ENCODE data around the gene PLXNA1. TPM values are rescaled to one million over a fixed set of nuclear protein-coding genes. Genes with fewer than 3 reads are reported as not detected.

PLXNA1 gene
- total RNA-seq, 3 donors from 2014 or later (not counting 1 experiment from before 2014, with no cell fraction given) = 2.5 to 4.3 (median 2.8) TPM

DNA sequence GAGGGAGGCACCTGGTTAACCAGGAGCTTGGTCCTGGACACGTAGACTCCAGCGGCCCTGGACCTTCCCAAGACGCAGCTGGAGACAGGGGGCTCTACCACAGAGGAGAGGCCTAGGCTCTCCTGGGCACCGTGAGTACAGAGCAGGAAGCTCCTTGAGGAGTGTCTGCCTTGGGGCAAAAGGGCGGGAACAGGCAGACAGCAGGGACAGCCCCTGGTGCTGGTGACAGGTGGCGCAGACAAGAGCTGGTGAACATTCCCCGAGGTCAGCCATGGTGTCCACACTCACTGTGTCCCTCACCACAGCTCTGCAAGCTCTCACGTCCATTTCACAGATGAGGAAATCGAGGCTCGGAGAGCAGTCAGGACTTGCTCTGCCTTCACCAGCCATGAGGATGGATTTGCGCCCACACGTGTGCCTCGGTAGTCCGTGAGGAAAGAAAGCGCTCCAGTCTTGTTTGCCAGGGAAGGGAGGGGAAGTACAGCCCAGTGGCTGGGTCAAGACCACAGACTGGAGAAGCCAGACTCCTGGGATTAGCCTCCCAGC lies 2.6 kb upstream of the PLXNA1 start:
- peaks cover 2% of the 10 kb centered on the region for H3K36me3 Mint-ChIP-seq
- peak overlapping the region in 1 of 2 donors; percentile 91 for H3K27ac Mint-ChIP-seq
- H3K27me3 Mint-ChIP-seq (ENCODE audit: low read depth in 2 of 2) = peaks cover 24 to 33% of the 10 kb centered on the region in 2 donors
- Histone ChIP-seq H3K27ac (ENCODE audit: low read length) (no peak overlapping the region), H3K4me3 (ENCODE audit: low read length) (no peak overlapping the region), H3K27me3 (ENCODE audit: control insufficient read depth, insufficient read depth, low read length) (peaks cover 3% of the 10 kb centered on the region), H3K36me3 (ENCODE audit: control insufficient read depth, insufficient read depth, low read length) (no peaks in the 10 kb centered on the region), H3K9me3 (ENCODE audit: control insufficient read depth, insufficient read depth, low read length) (no peaks in the 10 kb centered on the region), H3K4me1 (ENCODE audit: control insufficient read depth, insufficient read depth, low read length) (peaks cover 22% of the 10 kb centered on the region)
- TF ChIP-seq, protein P1, sequence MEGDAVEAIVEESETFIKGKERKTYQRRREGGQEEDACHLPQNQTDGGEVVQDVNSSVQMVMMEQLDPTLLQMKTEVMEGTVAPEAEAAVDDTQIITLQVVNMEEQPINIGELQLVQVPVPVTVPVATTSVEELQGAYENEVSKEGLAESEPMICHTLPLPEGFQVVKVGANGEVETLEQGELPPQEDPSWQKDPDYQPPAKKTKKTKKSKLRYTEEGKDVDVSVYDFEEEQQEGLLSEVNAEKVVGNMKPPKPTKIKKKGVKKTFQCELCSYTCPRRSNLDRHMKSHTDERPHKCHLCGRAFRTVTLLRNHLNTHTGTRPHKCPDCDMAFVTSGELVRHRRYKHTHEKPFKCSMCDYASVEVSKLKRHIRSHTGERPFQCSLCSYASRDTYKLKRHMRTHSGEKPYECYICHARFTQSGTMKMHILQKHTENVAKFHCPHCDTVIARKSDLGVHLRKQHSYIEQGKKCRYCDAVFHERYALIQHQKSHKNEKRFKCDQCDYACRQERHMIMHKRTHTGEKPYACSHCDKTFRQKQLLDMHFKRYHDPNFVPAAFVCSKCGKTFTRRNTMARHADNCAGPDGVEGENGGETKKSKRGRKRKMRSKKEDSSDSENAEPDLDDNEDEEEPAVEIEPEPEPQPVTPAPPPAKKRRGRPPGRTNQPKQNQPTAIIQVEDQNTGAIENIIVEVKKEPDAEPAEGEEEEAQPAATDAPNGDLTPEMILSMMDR (IDR thresholded peaks at IDR 0.05) = no peak
- H3K9me3 Mint-ChIP-seq = peaks cover 0 to under 1% of the 10 kb centered on the region in 2 donors
- ATAC-seq = no peak
- no peak for DNase-seq
- H3K4me1 Mint-ChIP-seq = peaks cover 0 to 13% of the 10 kb centered on the region in 2 donors
- H3K4me3 Mint-ChIP-seq = peak overlapping the region; percentile 53
- intact Hi-C loops (cut with micrococcal nuclease) = loop anchor here (5.0 to 10.0 kb wide), 3 partner anchors 276 to 458 kb away; partner anchors contain the start of genes CHCHD6 and CHST13
- WGBS (ENCODE audit: insufficient coverage) = 94% methylated on average over 15 of the region's 15 CpGs

DNA sequence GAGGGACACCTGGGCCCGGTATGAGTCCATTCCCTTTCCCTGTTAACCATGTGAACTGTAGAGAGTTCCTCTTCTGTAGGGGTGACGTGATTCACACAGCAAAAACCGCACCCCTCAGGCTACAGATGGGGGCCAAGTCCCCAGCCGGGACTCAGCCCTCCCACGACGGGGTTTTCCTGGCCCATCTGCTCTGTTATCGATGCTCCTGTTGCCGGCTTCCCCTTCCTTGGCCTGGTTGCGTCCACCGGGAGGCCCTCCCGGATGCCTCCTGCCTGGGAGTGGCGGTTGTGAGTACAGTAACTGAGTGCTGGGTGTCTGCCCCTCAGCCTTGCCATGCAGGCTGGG lies 817 bp upstream of the PLXNA1 start:
- H3K4me3 ChIP-seq (ENCODE audit: low read length) = peak overlapping the region; percentile 49
- H3K4me1 Mint-ChIP-seq = peaks cover 0 to 13% of the 10 kb centered on the region in 2 donors
- TF ChIP-seq, protein P1 (IDR thresholded peaks at IDR 0.05) = no peak
- intact Hi-C loops (cut with micrococcal nuclease) = loop anchor here (1.0 to 10.0 kb wide), 4 partner anchors 71 to 460 kb away; partner anchors contain the start of genes CHCHD6 and CHST13
- H3K4me3 Mint-ChIP-seq = peak overlapping the region; percentile 83
- peaks cover 22% of the 10 kb centered on the region for H3K4me1 ChIP-seq (ENCODE audit: control insufficient read depth, insufficient read depth, low read length)
- WGBS (ENCODE audit: insufficient coverage) = 2% methylated on average over 12 of the region's 12 CpGs
- no peaks in the 10 kb centered on the region for H3K36me3 Mint-ChIP-seq
- peak overlapping the region; percentile 83 to 91 for H3K27ac Mint-ChIP-seq
- H3K27me3 Mint-ChIP-seq (ENCODE audit: low read depth in 2 of 2) = peaks cover 23 to 28% of the 10 kb centered on the region in 2 donors
- H3K27me3 ChIP-seq (ENCODE audit: control insufficient read depth, insufficient read depth, low read length) = peaks cover 3% of the 10 kb centered on the region
- no peaks in the 10 kb centered on the region for H3K9me3 ChIP-seq (ENCODE audit: control insufficient read depth, insufficient read depth, low read length)
- H3K9me3 Mint-ChIP-seq = no peaks in the 10 kb centered on the region
- ATAC-seq (peak; percentile 49 to 56 (median 54)), DNase-seq (peak in 1 of 2 donors; percentile 88)
- peak overlapping the region; percentile 98 for H3K27ac ChIP-seq (ENCODE audit: low read length)
- no peaks in the 10 kb centered on the region for H3K36me3 ChIP-seq (ENCODE audit: control insufficient read depth, insufficient read depth, low read length)

- Mint-ChIP-seq H3K9me3 (no peaks in the 10 kb centered on the region), H3K27ac (no peak overlapping the region), H3K27me3 (ENCODE audit: low read depth in 2 of 2) (peaks cover 19 to 23% of the 10 kb centered on the region in 2 donors), H3K4me1 (peaks cover 0 to 13% of the 10 kb centered on the region in 2 donors), H3K4me3 (no peak overlapping the region), H3K36me3 (no peaks in the 10 kb centered on the region)
- peaks cover 22% of the 10 kb centered on the region for H3K4me1 ChIP-seq (ENCODE audit: control insufficient read depth, insufficient read depth, low read length)
- intact Hi-C loops (cut with micrococcal nuclease) = loop anchor here (5.0 to 10.0 kb wide), 3 partner anchors 278 to 461 kb away; partner anchors contain the start of genes CHCHD6 and CHST13
- H3K27ac ChIP-seq (ENCODE audit: low read length) = no peak overlapping the region
- under 1% methylated on average over 70 of the region's 70 CpGs for WGBS (ENCODE audit: insufficient coverage)
- TF ChIP-seq, protein P1 (IDR thresholded peaks at IDR 0.05) = no peak
- H3K27me3 ChIP-seq (ENCODE audit: control insufficient read depth, insufficient read depth, low read length) = peaks cover 3% of the 10 kb centered on the region
- DNase-seq (peak; percentile 26 to 49), ATAC-seq (no peak)
- no peaks in the 10 kb centered on the region for H3K9me3 ChIP-seq (ENCODE audit: control insufficient read depth, insufficient read depth, low read length)
- H3K4me3 ChIP-seq (ENCODE audit: low read length) = no peak overlapping the region
- H3K36me3 ChIP-seq (ENCODE audit: control insufficient read depth, insufficient read depth, low read length) = no peaks in the 10 kb centered on the region
Observed at GRCh38 chr3:126983276-126983652, 349 bp downstream of the PLXNA1 start.
